A549 (cell line): ENCODE measurements around the gene KLHL24.

Experiments used
- BHLHE40 ChIP-seq: IDR thresholded peaks from 2 replicates; pipeline ENCODE4 v1.6.1; 2012; ENCODE audit warnings: low read depth, low read length, inconsistent platforms
- CBX2 ChIP-seq: fragments of 200-600 bp; sonication (generic); IDR thresholded peaks from 2 replicates; pipeline ENCODE4 v1.6.1; 2016; ENCODE audit warnings: low read depth, mild to moderate bottlenecking, borderline replicate concordance
- HOXA7 ChIP-seq: fragments of 250-450 bp; sonication (Bioruptor Pico); IDR thresholded peaks from 2 replicates; pipeline ENCODE4 v1.5.0; 2020; ENCODE audit warnings: mild to moderate bottlenecking, moderate library complexity
- NPAS2 ChIP-seq: fragments of 250-450 bp; sonication (Bioruptor Pico); IDR thresholded peaks from 2 replicates; pipeline ENCODE4 v1.8.0; 2022; ENCODE audit warnings: mild to moderate bottlenecking, moderate library complexity, borderline replicate concordance
- NR3C1 ChIP-seq: fragments of >200 bp; sonication (Bioruptor Twin); formaldehyde crosslinking; IDR thresholded peaks from 3 replicates; pipeline ENCODE4 v1.6.1; 2017
- POLR2A ChIP-seq: IDR thresholded peaks from 2 replicates; pipeline ENCODE4 v1.6.1; 2012; ENCODE audit warnings: mild to moderate bottlenecking, low read length
- RFX5 ChIP-seq: fragments of 450-650 bp; IDR thresholded peaks from 2 replicates; pipeline ENCODE4 v1.7.1; 2014; ENCODE audit warnings: antibody characterized with exemption, mild to moderate bottlenecking, moderate library complexity
- RNF2 ChIP-seq: fragments of 200-600 bp; sonication (generic); IDR thresholded peaks from 2 replicates; pipeline ENCODE4 v1.6.1; 2016; ENCODE audit warnings: low read depth, mild to moderate bottlenecking, antibody characterized with exemption, moderate library complexity, borderline replicate concordance
- ZFP36 ChIP-seq: fragments of 450-650 bp; IDR thresholded peaks from 2 replicates; pipeline ENCODE4 v1.6.1; 2014; ENCODE audit warnings: borderline replicate concordance; ENCODE audit not compliant: partially characterized antibody
- TF ChIP-seq, protein P1 (sequence below): fragments of 200-600 bp; sonication (generic); IDR thresholded peaks from 2 replicates; pipeline ENCODE4 v1.6.1; 2016; ENCODE audit warnings: antibody characterized with exemption, mild to moderate bottlenecking, moderate library complexity
- TF ChIP-seq, protein P2 (sequence below): fragments of >200 bp; sonication (Bioruptor Twin); formaldehyde crosslinking; IDR thresholded peaks from 3 replicates; pipeline ENCODE4 v1.5.1; 2016
- TF ChIP-seq, protein P3 (sequence below): IDR thresholded peaks from 2 replicates; pipeline ENCODE4 v1.6.1; 2012

DNA sequence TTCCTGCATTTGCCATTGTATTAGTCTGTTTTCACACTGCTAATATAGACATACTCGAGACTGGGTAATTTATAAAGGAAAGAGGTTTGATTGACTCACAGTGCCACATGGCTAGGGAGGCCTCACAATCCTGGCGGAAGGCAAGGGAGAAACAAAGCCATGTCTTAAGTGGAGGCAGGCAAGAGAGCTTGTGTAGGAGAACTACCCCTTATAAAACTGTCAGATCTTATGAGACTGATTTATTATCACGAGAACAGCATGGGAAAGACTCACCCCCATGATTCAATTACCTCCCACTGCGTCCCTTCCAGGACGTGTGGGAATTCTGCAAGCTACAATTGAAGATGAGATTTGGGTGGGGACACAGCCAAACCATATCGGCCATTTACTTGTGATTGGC is 90.0 kb downstream of the KLHL24 start:
- TF ChIP-seq, protein P1, sequence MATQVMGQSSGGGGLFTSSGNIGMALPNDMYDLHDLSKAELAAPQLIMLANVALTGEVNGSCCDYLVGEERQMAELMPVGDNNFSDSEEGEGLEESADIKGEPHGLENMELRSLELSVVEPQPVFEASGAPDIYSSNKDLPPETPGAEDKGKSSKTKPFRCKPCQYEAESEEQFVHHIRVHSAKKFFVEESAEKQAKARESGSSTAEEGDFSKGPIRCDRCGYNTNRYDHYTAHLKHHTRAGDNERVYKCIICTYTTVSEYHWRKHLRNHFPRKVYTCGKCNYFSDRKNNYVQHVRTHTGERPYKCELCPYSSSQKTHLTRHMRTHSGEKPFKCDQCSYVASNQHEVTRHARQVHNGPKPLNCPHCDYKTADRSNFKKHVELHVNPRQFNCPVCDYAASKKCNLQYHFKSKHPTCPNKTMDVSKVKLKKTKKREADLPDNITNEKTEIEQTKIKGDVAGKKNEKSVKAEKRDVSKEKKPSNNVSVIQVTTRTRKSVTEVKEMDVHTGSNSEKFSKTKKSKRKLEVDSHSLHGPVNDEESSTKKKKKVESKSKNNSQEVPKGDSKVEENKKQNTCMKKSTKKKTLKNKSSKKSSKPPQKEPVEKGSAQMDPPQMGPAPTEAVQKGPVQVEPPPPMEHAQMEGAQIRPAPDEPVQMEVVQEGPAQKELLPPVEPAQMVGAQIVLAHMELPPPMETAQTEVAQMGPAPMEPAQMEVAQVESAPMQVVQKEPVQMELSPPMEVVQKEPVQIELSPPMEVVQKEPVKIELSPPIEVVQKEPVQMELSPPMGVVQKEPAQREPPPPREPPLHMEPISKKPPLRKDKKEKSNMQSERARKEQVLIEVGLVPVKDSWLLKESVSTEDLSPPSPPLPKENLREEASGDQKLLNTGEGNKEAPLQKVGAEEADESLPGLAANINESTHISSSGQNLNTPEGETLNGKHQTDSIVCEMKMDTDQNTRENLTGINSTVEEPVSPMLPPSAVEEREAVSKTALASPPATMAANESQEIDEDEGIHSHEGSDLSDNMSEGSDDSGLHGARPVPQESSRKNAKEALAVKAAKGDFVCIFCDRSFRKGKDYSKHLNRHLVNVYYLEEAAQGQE, result no peak
- TF ChIP-seq, protein P2, sequence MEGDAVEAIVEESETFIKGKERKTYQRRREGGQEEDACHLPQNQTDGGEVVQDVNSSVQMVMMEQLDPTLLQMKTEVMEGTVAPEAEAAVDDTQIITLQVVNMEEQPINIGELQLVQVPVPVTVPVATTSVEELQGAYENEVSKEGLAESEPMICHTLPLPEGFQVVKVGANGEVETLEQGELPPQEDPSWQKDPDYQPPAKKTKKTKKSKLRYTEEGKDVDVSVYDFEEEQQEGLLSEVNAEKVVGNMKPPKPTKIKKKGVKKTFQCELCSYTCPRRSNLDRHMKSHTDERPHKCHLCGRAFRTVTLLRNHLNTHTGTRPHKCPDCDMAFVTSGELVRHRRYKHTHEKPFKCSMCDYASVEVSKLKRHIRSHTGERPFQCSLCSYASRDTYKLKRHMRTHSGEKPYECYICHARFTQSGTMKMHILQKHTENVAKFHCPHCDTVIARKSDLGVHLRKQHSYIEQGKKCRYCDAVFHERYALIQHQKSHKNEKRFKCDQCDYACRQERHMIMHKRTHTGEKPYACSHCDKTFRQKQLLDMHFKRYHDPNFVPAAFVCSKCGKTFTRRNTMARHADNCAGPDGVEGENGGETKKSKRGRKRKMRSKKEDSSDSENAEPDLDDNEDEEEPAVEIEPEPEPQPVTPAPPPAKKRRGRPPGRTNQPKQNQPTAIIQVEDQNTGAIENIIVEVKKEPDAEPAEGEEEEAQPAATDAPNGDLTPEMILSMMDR, result no peak
- no peak for TF ChIP-seq RNF2
- no peak for TF ChIP-seq NR3C1
- TF ChIP-seq HOXA7 (CRISPR knock-in tag), result no peak
- TF ChIP-seq, protein P3, sequence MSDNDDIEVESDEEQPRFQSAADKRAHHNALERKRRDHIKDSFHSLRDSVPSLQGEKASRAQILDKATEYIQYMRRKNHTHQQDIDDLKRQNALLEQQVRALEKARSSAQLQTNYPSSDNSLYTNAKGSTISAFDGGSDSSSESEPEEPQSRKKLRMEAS, result no peak
- no peak for TF ChIP-seq RFX5
- TF ChIP-seq POLR2A, result no peak
- no peak for TF ChIP-seq CBX2
- no peak for TF ChIP-seq NPAS2 (CRISPR knock-in tag)
- no peak for TF ChIP-seq BHLHE40
- TF ChIP-seq ZFP36, result no peak
